ENCODE measurements around the gene MDFIC.
A peak's percentile ranks its signal among the peaks of the same experiment; 100 is the strongest.

The MDFIC gene

DNA sequence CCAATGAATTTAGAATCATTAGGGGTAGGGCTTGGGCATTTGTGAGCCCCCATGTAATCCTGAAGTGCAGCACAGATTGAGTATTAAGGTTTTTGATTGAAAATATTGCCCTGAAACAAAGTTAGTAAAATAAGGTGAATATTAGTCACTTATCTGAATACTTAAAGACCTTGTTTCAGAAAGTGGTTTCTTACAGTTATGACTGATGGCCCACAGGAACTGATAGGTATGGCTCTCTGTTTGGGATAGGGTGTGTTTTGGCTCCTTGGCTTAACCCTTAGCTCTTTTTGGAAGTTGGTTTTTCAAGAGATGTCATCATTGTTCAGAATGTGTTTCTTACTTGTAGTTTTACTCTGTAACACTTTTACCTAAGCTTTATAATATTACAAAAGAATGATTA, 34.8 kb downstream of the MDFIC start:
- DNase-seq: no peak

DNA sequence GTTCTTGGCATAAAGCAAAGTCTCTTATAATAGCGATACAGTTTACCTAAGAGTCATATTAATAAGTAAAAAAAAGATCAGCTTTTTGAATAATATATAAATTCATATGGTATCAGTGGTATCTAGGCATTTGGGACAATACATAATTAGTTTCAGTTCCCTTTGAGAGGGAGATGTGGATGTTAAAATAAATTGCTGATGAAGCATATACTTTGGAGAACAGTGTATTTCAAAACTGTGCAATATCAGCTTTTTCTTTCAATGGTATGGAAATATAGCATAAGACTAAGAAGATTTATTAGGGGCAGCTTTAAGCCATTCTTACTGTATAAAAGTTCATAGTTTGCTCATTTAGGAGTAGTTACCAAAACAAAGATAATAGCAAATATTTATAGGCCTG, 35.5 kb downstream of the MDFIC start:
- DNase-seq: no peak

- no peak for DNase-seq
Observed at GRCh38 chr7:114959931-114960330, 38.0 kb downstream of the MDFIC start.

- DNase-seq: no peak
Observed at GRCh38 chr7:114962441-114962840, 40.5 kb downstream of the MDFIC start.

DNA sequence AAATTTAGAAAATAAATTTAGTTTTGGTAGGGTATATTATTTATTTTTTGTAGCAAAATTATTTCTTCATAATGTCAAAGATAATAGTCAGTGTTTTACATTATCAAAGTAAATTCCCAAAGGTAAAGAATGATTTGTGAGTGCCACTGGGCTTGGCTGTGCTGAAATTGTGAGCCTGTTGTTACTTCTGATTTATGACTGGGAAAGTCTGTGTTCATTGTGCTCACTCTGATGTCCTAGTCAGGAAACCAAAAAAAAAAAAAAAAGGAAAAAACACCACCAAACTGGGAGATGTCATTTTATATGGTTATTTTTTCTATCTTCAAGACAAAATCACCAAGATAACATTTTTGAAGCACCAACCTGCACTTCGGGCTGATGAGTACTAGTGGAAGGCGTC, 44.3 kb downstream of the MDFIC start:
- DNase-seq: no peak

- no peak for DNase-seq
Observed at GRCh38 chr7:114969096-114969495, 47.2 kb downstream of the MDFIC start.

DNA sequence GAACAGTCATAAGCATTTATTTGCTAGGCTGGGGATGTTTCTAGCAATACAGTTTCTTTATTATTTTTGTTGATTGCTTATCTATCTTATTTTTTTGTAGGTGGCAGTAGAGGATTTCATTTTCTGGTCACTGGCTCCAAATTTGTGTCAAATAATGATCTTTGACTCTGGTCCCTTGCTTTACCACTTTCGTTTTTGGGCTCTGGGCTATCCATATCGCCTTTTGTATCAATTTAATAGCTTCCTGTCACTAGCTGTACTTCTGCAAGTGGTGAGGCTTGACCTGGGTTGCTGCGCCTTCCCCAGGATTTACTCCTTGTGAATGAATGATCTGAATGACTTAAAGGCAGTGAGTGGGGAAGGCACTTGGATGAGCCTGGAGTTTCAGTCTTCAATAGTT, 48.4 kb downstream of the MDFIC start:
- peak; percentile 32 for DNase-seq

- no peak for DNase-seq
Observed at GRCh38 chr7:114970732-114971131, 48.8 kb downstream of the MDFIC start.

GRCh38 chr7:114972567-114972966, 50.7 kb downstream of the MDFIC start:
- no peak for DNase-seq

DNA sequence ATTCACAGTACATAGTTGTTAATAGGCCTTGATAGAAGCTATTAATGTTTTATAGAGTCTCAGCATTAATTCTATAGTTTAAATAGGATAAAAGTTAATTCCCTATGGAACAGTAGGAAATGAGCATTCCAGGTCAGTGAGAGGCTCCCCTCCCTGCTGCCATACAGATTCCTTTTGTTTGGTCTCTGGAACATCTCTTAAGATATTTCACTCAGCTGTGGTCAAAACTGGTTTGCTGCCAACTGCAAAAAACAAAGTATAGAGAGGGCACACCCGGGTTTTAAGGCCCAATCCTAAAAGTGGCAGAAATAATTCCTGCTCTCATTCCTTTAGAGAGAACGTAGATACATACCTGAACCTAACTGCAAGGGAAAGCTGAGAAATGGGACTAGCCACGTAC, 51.3 kb downstream of the MDFIC start:
- DNase-seq: no peak

DNA sequence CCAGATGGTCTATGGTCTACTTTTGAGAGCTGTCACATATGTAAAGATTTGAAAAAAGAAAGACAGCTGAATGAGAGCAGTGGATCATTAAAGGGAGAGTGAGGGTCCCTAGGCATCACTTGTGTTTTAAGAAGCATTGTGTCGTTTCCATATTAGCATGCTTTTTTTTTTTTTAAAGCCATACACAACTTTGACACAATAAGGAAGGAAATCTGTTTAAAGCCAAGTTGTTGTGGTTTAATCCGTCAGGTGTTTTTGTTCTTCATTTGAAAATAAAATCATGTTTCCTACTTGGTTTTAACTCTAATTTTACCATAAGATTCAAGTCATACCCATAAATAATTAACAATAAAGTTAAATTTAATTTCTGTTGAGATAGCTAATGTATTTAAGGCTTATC, 53.5 kb downstream of the MDFIC start:
- DNase-seq: no peak

GRCh38 chr7:114976666-114977065, 54.8 kb downstream of the MDFIC start:
- no peak for DNase-seq

GRCh38 chr7:114977277-114977676, 55.4 kb downstream of the MDFIC start:
- DNase-seq: no peak

- no peak for DNase-seq
Observed at GRCh38 chr7:114979388-114979787, 57.5 kb downstream of the MDFIC start.

DNA sequence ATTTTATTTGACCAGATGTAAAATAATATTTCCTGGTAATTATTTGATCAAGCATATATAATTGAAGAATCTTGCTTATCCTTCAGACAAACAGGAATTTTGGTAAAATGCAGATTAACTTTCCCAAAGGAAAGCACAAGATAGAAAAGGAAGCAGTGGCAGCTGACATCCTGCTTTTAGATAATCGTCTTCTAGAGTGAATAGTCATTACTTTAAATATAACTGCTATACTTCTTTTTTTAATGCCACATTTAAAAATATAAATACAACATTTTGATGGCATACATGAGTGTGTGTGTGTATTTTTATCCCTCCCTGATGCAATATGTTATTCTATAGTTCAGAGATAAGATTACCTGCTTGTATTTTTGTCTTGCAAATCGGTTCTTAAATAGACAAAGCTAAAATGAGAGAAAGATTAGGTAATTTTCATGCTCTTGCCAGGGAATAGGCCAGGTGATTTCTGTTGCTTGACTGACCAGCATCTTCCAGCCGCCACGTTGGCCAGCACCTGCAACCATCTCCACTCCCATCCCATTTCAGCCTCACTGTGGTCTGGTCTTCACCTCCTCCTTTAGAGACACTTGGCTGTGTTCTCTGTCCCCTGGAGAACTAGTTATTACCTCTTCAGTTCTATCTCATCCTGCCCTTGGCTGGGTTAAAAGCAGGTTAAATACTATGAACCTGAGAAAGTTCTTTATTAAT, 58.1 kb downstream of the MDFIC start:
- DNase-seq: no peak

DNA sequence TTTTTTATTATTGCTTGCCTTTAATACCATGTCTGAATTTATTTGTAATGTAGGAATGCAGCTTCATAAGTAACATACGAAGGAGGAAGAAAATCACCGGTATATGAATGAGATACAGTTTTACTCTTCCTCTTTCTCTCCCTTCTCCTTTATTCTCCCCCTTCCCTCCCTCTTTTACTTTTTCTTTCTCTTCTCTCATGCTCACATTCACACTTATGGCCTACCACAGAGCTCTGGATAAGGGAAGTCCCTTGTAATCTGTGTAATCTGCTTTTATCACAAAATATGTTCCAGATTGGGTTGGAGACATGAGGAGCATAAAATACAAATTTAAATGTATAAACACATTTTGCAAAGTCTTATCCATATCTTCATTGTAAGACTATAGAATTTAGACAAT, 59.4 kb downstream of the MDFIC start:
- peak; percentile 19 for DNase-seq

GRCh38 chr7:114985116-114985715, 63.3 kb downstream of the MDFIC start:
- no peak for DNase-seq

- no peak for DNase-seq
Observed at GRCh38 chr7:114986190-114987180, 64.6 kb downstream of the MDFIC start.

GRCh38 chr7:114988026-114988425, 66.1 kb downstream of the MDFIC start:
- no peak for DNase-seq

- DNase-seq: peak; percentile 21
Observed at GRCh38 chr7:114988755-114989375, 67.0 kb downstream of the MDFIC start.

GRCh38 chr7:114989531-114989930, 67.6 kb downstream of the MDFIC start:
- no peak for DNase-seq

DNA sequence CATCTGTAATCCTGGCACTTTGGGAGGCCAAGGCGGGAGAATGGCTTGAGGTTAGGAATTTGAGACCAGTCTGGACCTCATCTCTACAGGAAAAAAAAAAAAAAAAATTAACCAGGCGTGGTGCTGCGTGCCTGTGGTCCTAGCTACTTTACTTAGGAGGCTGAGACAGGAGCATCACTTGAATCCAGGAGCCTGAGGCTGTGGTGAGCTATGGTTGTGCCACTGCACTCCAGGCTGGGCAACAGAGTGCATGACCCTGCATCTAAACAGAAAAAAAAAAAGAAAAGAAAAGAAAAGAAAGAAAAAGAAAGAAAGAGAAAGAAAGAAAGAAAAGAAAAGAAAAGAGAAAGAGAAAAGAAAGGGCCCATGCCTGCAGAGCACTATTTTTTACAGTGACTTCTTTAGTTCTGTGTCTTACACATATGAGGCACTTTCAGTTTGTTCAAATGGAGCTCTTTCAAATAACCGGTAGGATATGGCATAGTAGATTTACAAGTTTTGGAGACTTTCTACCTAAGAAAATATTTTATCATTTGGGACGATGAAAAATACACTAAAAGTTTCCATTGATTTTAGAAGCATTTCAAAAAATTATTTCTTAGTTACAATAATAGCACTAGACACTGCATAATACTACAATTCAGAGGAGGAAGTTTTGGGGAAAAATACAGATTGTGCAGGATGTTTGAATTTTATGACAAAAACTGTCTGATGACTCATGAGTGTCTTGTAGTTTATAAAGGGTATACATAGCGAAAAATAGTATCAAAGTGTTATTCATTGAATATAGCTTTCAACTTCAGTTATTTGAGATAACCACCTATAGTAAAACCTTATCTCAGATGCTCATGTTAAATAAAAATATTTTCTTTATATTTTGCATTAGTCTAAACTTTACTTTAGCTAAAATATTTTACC, 75.9 kb downstream of the MDFIC start:
- DNase-seq: no peak
